H1 (cell line): Measurements from ENCODE around the gene GANAB. TPM values are rescaled to one million over a fixed set of nuclear protein-coding genes. Genes with fewer than 3 reads are reported as not detected.

Source experiments
- CTCF ChIA-PET: fragments of 300-600 bp; sonication (Branson Sonifier 250); formaldehyde crosslinking; loops from one replicate; lab custom pipeline; 2021; ENCODE audit not compliant: partially characterized antibody; lab: Charles Lee
- POLR2A ChIA-PET: fragments of 300-600 bp; sonication (Branson Sonifier 250); formaldehyde crosslinking; loops from one replicate; lab custom pipeline; 2021; ENCODE audit warnings: inconsistent platforms; ENCODE audit not compliant: partially characterized antibody; lab: Charles Lee
- DNase-seq, 2 experiments: peaks; one replicate each; pipeline versions ENCODE4 v3.0.0 to v3.0.0-alpha.2; 2010 to 2022; ENCODE audit warnings: low spot score in 2 of 2, low read depth in 1 of 2, mixed read lengths in 1 of 2
- FAIRE-seq: peaks from 2 replicates; lab custom pipeline; 2011; peaks lifted over from hg19 to GRCh38; lab: Jason Lieb, UNC
- H2AFZ ChIP-seq: 2 replicates; pipeline ENCODE4 v1.8.1; 2012; ENCODE audit warnings: low read length, inconsistent platforms
- H2AK5ac ChIP-seq: 2 replicates; pipeline ENCODE4 v1.6.1; 2013; ENCODE audit warnings: low read depth, low read length
- H2BK120ac ChIP-seq: replicated peaks from 2 replicates; pipeline ENCODE3; 2013; ENCODE audit warnings: low read depth, low read length, inconsistent platforms
- H2BK12ac ChIP-seq: 2 replicates; pipeline ENCODE4 v1.6.1; 2013; ENCODE audit warnings: low read depth, low read length
- H2BK15ac ChIP-seq: 2 replicates; pipeline ENCODE4 v1.6.1; 2013; ENCODE audit warnings: low read length
- H2BK20ac ChIP-seq: 2 replicates; pipeline ENCODE4 v1.6.1; 2013; ENCODE audit warnings: low read length
- H2BK5ac ChIP-seq: 2 replicates; pipeline ENCODE4 v1.6.1; 2013; ENCODE audit warnings: low read depth, low read length
- H3K14ac ChIP-seq: 2 replicates; pipeline ENCODE4 v1.6.1; 2013; ENCODE audit warnings: inconsistent platforms; ENCODE audit not compliant: insufficient read length
- H3K18ac ChIP-seq: 2 replicates; pipeline ENCODE4 v1.6.1; 2013; ENCODE audit warnings: low read length; ENCODE audit errors: extremely low read depth
- H3K23ac ChIP-seq: 2 replicates; pipeline ENCODE4 v1.6.1; 2013; ENCODE audit warnings: inconsistent platforms; ENCODE audit not compliant: insufficient read length
- H3K23me2 ChIP-seq: 2 replicates; pipeline ENCODE4 v1.6.1; 2013; ENCODE audit warnings: low read depth, low read length
- H3K27ac ChIP-seq: 2 replicates; pipeline ENCODE4 v1.6.1; 2011; ENCODE audit warnings: low read depth, low read length, inconsistent platforms
- H3K27me3 ChIP-seq, 4 experiments: replicated peaks in 1 of 4; 1 replicate in 1 of 4; 2 replicates in 3 of 4; pipeline versions ENCODE4 v1.6.1 to v1.8.1; 2011 to 2013; ENCODE audit warnings: low read length in 3 of 4, mild to moderate bottlenecking in 3 of 4, inconsistent platforms in 2 of 4, mixed read lengths in 2 of 4, moderate library complexity in 1 of 4; ENCODE audit not compliant: control insufficient read depth in 3 of 4, insufficient read depth in 3 of 4; ENCODE audit errors: extremely low read depth in 1 of 4
- H3K36me3 ChIP-seq, 4 experiments: 2 replicates each; pipeline versions ENCODE4 v1.6.1 to v1.8.1; 2011 to 2013; ENCODE audit warnings: mild to moderate bottlenecking in 4 of 4, low read length in 3 of 4, moderate library complexity in 2 of 4, control low read depth in 1 of 4, inconsistent platforms in 1 of 4; ENCODE audit not compliant: insufficient read depth in 4 of 4, control insufficient read depth in 2 of 4
- H3K4ac ChIP-seq: replicated peaks from 2 replicates; pipeline ENCODE3; 2013; ENCODE audit warnings: low read length, low read depth, mixed read lengths, inconsistent platforms; ENCODE audit not compliant: insufficient read length
- H3K4me1 ChIP-seq, 4 experiments: replicated peaks in 1 of 4; 1 replicate in 1 of 4; 2 replicates in 3 of 4; pipeline versions ENCODE4 v1.6.1 to v1.8.1; 2011 to 2013; ENCODE audit warnings: low read length in 3 of 4, inconsistent platforms in 2 of 4, mixed read lengths in 1 of 4; ENCODE audit not compliant: insufficient read depth in 4 of 4, control insufficient read depth in 3 of 4
- H3K4me2 ChIP-seq, 2 experiments: 2 replicates each; pipeline versions ENCODE4 v1.6.1 to v1.8.1; 2011 to 2013; ENCODE audit warnings: low read depth in 2 of 2, low read length in 2 of 2, control low read depth in 1 of 2, inconsistent platforms in 1 of 2, mild to moderate bottlenecking in 1 of 2; ENCODE audit not compliant: insufficient read depth in 1 of 2
- H3K4me3 ChIP-seq, 4 experiments: fragments of 200-600, 300-600 bp in 1 of 4; sonication (generic), shearing (Covaris generic), sonication (Bioruptor Twin) in 1 of 4; 2 replicates each; pipeline versions ENCODE4 v1.5.1 to v1.8.1; 2011 to 2016; ENCODE audit warnings: low read length in 4 of 4, low read depth in 3 of 4, control low read depth in 2 of 4, inconsistent platforms in 2 of 4, mild to moderate bottlenecking in 2 of 4, mixed read lengths in 1 of 4, moderate library complexity in 1 of 4; ENCODE audit not compliant: insufficient read depth in 2 of 4; ENCODE audit errors: extremely low read depth in 1 of 4
- H3K56ac ChIP-seq: replicated peaks from 2 replicates; pipeline ENCODE3; 2013; ENCODE audit warnings: low read depth, mild to moderate bottlenecking, mixed read lengths, low read length, inconsistent platforms; ENCODE audit not compliant: insufficient read length
- H3K79me1 ChIP-seq: 2 replicates; pipeline ENCODE4 v1.6.1; 2013; ENCODE audit warnings: low read depth, low read length, control low read depth
- H3K79me2 ChIP-seq, 2 experiments: 2 replicates each; pipeline versions ENCODE4 v1.6.1 to v1.8.1; 2012 to 2013; ENCODE audit warnings: low read length in 2 of 2, mild to moderate bottlenecking in 2 of 2, inconsistent platforms in 1 of 2; ENCODE audit not compliant: insufficient read depth in 2 of 2, control insufficient read depth in 1 of 2
- H3K9ac ChIP-seq, 4 experiments: replicated peaks in 1 of 4; 1 replicate in 1 of 4; 2 replicates in 3 of 4; pipeline versions ENCODE4 v1.6.1 to v1.8.1; 2011 to 2013; ENCODE audit warnings: low read depth in 3 of 4, low read length in 3 of 4, control low read depth in 2 of 4, mild to moderate bottlenecking in 2 of 4, moderate library complexity in 2 of 4, inconsistent platforms in 1 of 4; ENCODE audit errors: extremely low read depth in 1 of 4
- H3K9me3 ChIP-seq, 2 experiments: 2 replicates each; pipeline versions ENCODE4 v1.6.1 to v1.8.1; 2012 to 2013; ENCODE audit warnings: mild to moderate bottlenecking in 2 of 2, moderate library complexity in 2 of 2, control low read depth in 1 of 2, inconsistent platforms in 1 of 2, low read depth in 1 of 2, low read length in 1 of 2, mixed read lengths in 1 of 2; ENCODE audit not compliant: insufficient read depth in 2 of 2
- H4K20me1 ChIP-seq, 2 experiments: replicated peaks in 1 of 2; 2 replicates each; pipeline versions ENCODE3 to v1.8.1; 2011 to 2013; ENCODE audit warnings: inconsistent platforms in 2 of 2, low read length in 2 of 2, mild to moderate bottlenecking in 1 of 2; ENCODE audit not compliant: insufficient read depth in 2 of 2, control insufficient read depth in 1 of 2
- H4K5ac ChIP-seq: 2 replicates; pipeline ENCODE4 v1.6.1; 2013; ENCODE audit warnings: low read length, low read depth, mixed read lengths, inconsistent platforms; ENCODE audit not compliant: insufficient read length
- H4K8ac ChIP-seq: 2 replicates; pipeline ENCODE4 v1.8.0; 2013; ENCODE audit warnings: mild to moderate bottlenecking, moderate library complexity, low read length, inconsistent platforms; ENCODE audit not compliant: insufficient read depth; ENCODE audit errors: extremely low read depth
- H4K91ac ChIP-seq: replicated peaks from 2 replicates; pipeline ENCODE3; 2013; ENCODE audit warnings: low read length, mixed read lengths, inconsistent platforms; ENCODE audit not compliant: insufficient read length
- ASH2L ChIP-seq: fragments of 200-600, 300-600 bp; sonication (generic); IDR thresholded peaks from one replicate; pipeline ENCODE4 v1.7.1; 2017; ENCODE audit warnings: low read length
- EP300 ChIP-seq, 2 experiments: IDR thresholded peaks; 1 replicate in 1 of 2; 2 replicates in 1 of 2; pipeline ENCODE4 v1.6.1; 2011 to 2012; ENCODE audit warnings: low read depth in 2 of 2, low read length in 2 of 2, mild to moderate bottlenecking in 2 of 2, borderline replicate concordance in 1 of 2, inconsistent platforms in 1 of 2, moderate library complexity in 1 of 2
- KDM4A ChIP-seq: IDR thresholded peaks from one replicate; pipeline ENCODE4 v1.7.1; 2012; ENCODE audit warnings: low read depth, mild to moderate bottlenecking, moderate library complexity, low read length, inconsistent platforms; ENCODE audit not compliant: severe bottlenecking
- POLR2A ChIP-seq, 2 experiments: IDR thresholded peaks; 1 replicate in 1 of 2; 2 replicates in 1 of 2; pipeline ENCODE4 v1.6.1; 2011; ENCODE audit warnings: low read depth in 2 of 2, low read length in 2 of 2, mild to moderate bottlenecking in 2 of 2; ENCODE audit errors: control extremely low read depth in 1 of 2
- SIN3A ChIP-seq, 2 experiments: IDR thresholded peaks in 1 of 2; conservative IDR thresholded peaks in 1 of 2; 2 replicates each; pipeline ENCODE4 v1.6.1; 2011 to 2012; ENCODE audit warnings: low read length in 2 of 2, improper control_type of control experiment in 1 of 2, low read depth in 1 of 2, mild to moderate bottlenecking in 1 of 2
- WGBS, 2 experiments: shearing (Covaris generic) in 1 of 2; methylation state at CpG; one replicate each; pipeline versions ENCODE4 v1.1.6 to v1.1.7; 2013 to 2015; ENCODE audit warnings: low lambda C conversion rate in 2 of 2, mixed read lengths in 2 of 2, inconsistent platforms in 1 of 2, low coverage in 1 of 2, missing lambda C conversion rate in 1 of 2; ENCODE audit not compliant: insufficient replicate concordance in 2 of 2, insufficient coverage in 1 of 2, insufficient read length in 1 of 2; ENCODE audit errors: extremely low coverage in 1 of 2, missing lambda C conversion rate in 1 of 2; 5-methylcytosine and 5-hydroxymethylcytosine counted together
- polyA plus RNA-seq, 7 experiments: library from polyadenylated mRNA; depleted of rRNA in 3 of 7; stranded (reverse) in 5 of 7; unstranded in 2 of 7; fragments of >200 nt in 5 of 7; fragments of 200-250 nt in 2 of 7; gene quantifications; 1 replicate in 5 of 7; 2 replicates in 1 of 7; 4 replicates in 1 of 7; pipeline versions ENCODE4 v1.2.1 to v1.2.3, GENCODE V29; 2011 to 2013; ENCODE audit warnings: missing spikeins in 2 of 7, mixed read lengths in 2 of 7
- total RNA-seq: library from RNA; stranded (reverse); fragmentation: NEBNext Ultra II Directional; extraction: Animal tissue kit (Norgen Biotek cat#: 25700); gene quantifications from 2 replicates; pipeline ENCODE4 v1.2.1, GENCODE V29; 2021
- TF ChIP-seq, protein P1 (sequence below): IDR thresholded peaks from 2 replicates; pipeline ENCODE4 v1.6.1; 2012; ENCODE audit warnings: inconsistent platforms

The GANAB gene
- total and polyA plus RNA-seq, 2 of the 8 experiments (the other 6 are each of a cell fraction or from before 2014, with no cell fraction given), result 289 to 330 TPM

DNA sequence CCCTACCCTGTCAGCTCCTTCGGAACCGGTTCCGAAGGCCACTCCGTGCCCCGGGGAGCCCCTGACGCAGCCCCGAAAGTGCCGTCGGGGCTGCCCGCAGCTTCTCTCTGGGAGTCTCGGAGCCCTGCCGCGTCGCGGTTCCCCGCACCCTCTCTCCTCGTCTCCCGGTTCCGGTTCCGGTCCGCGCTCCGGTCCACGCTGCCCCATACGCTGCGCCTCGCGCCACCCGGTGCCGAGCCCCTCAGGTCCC is 45.4 kb downstream of the GANAB start:
- Histone ChIP-seq H3K9ac (peak overlapping the region; percentile 83 to 99 (median 87)), H3K14ac (no peak overlapping the region), H4K5ac (peak overlapping the region; percentile 47), H2BK12ac (no peak overlapping the region), H2BK20ac (no peak overlapping the region), H3K27me3 (peaks cover 0 to 13% (median 11%) of the 10 kb centered on the region in 4 experiments; a peak in 6 of 7 replicates), H3K4me1 (peaks cover 7 to 32% (median 17%) of the 10 kb centered on the region in 4 experiments), H4K91ac (peak overlapping the region; percentile 28), H4K8ac (peak overlapping the region; percentile 95), H3K4ac (peak overlapping the region; percentile 14), H2BK15ac (no peak overlapping the region), H3K27ac (peak overlapping the region; percentile 79; the same call in 1 of the 2 replicates), H2AK5ac (no peak overlapping the region), H3K23ac (no peak overlapping the region), H2BK5ac (0 out of 2 replicates have a peak overlapping the region, but pooled peaks have one; percentile 75), H2AFZ (no peak overlapping the region), H3K79me1 (no peaks in the 10 kb centered on the region; the same call in 1 of the 2 replicates), H3K9me3 (no peaks in the 10 kb centered on the region), H3K56ac (peak overlapping the region; percentile 50), H2BK120ac (no peak overlapping the region), H3K79me2 (peaks cover 0 to 28% of the 10 kb centered on the region in 2 experiments; a peak in 2 of 4 replicates), H3K4me2 (peak overlapping the region; percentile 72 to 95), H3K36me3 (peaks cover 22 to 25% (median 23%) of the 10 kb centered on the region in 4 experiments), H3K4me3 (peak overlapping the region; percentile 74 to 86 (median 84)), H3K23me2 (peaks cover 17% of the 10 kb centered on the region; the same call in 1 of the 2 replicates), H4K20me1 (peaks cover 3 to 11% of the 10 kb centered on the region in 2 experiments), H3K18ac (peak overlapping the region; percentile 81; the same call in 1 of the 2 replicates)
- ChIA-PET CTCF (interaction anchor here (0.6 to 2.2 kb wide), 7 partner anchors 9 to 93 kb away, joined by 3 to 24 read pairs (median 3); partner anchors contain the start of genes EML3, ROM1 and TUT1), POLR2A (interaction anchor here (0.8 to 12.3 kb wide), 25 partner anchors 9 to 280 kb away, joined by 3 to 235 read pairs (median 3); partner anchors contain the start of genes B3GAT3, C11orf98, CSKMT and EEF1G)
- WGBS, 2 experiments, result 1% methylated on average over 16 of the region's 30 CpGs; no CpG with 5 or more reads in 1 of the 2 experiments
- DNase-seq (no peak), FAIRE-seq (no peak)
- TF ChIP-seq KDM4A (peak; percentile 59), SIN3A (conservative IDR thresholded peaks at IDR 0.05 in 1 of 2, IDR thresholded peaks at IDR 0.05 in 1 of 2; ENCODE audit: low read depth in 1 of 2, low read length in 2 of 2) (0 out of 4 replicates have a peak, but pooled peaks of 1 of the 2 experiments have one; percentile 19), EP300 (IDR thresholded peaks at IDR 0.05; ENCODE audit: borderline replicate concordance in 1 of 2, low read depth in 2 of 2, low read length in 2 of 2) (no peak), ASH2L (peak; percentile 68), POLR2A (IDR thresholded peaks at IDR 0.05; ENCODE audit: control extremely low read depth in 1 of 2, low read depth in 2 of 2, low read length in 2 of 2) (no peak; a peak in 1 of 3 replicates)
- TF ChIP-seq, protein P1, sequence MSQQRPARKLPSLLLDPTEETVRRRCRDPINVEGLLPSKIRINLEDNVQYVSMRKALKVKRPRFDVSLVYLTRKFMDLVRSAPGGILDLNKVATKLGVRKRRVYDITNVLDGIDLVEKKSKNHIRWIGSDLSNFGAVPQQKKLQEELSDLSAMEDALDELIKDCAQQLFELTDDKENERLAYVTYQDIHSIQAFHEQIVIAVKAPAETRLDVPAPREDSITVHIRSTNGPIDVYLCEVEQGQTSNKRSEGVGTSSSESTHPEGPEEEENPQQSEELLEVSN, result no peak
